ENCODE results near the gene ZNF783. TPM values are rescaled to one million over a fixed set of nuclear protein-coding genes. Genes with fewer than 3 reads are reported as not detected.

ZNF783 gene
- total and polyA plus RNA-seq, 9 of the 15 experiments (the other 6 are each of a cell fraction or from before 2014, with no cell fraction given), result 0.66 to 11.2 (median 5.4) TPM

- no peak for FAIRE-seq
- no peak for ATAC-seq
- WGBS (ENCODE audit: insufficient coverage, low coverage, missing lambda C conversion rate), result 62% methylated on average over 4 of the region's 4 CpGs
- Histone ChIP-seq H3K27me3 (ENCODE audit: control insufficient read depth in 2 of 2, insufficient read depth in 2 of 2, low read length in 2 of 2) (no peaks in the 10 kb centered on the region), H3K9ac (ENCODE audit: insufficient read depth in 1 of 2, low read depth in 2 of 2, low read length in 2 of 2) (peak overlapping the region in 1 of 2 experiments; percentile 60; a peak in 1 of 4 replicates), H3K4me2 (ENCODE audit: insufficient read depth, low read length) (no peak overlapping the region), H3K9me3 (replicated peaks; ENCODE audit: control insufficient read depth, insufficient read depth, low read depth, low read length) (no peaks in the 10 kb centered on the region), H3K36me3 (ENCODE audit: control insufficient read depth, insufficient read depth, low read length) (peaks cover 39% of the 10 kb centered on the region), H3K27ac (ENCODE audit: extremely low read depth, low read depth, low read length) (no peak overlapping the region), H3K4me1 (replicated peaks in 1 of 2; ENCODE audit: control insufficient read depth in 2 of 2, insufficient read depth in 2 of 2, low read length in 2 of 2) (peaks cover 3% of the 10 kb centered on the region in 2 experiments; a peak in 2 of 5 replicates), H3K9me1 (ENCODE audit: control insufficient read depth, insufficient read depth, low read length) (no peaks in the 10 kb centered on the region), H2AFZ (ENCODE audit: low read depth, low read length) (no peak overlapping the region), H3K79me2 (ENCODE audit: control insufficient read depth, insufficient read depth, low read length) (no peaks in the 10 kb centered on the region), H3K4me3 (no peak overlapping the region), H4K20me1 (replicated peaks; ENCODE audit: control insufficient read depth, insufficient read depth, low read length) (no peaks in the 10 kb centered on the region)
- ChIA-PET POLR2A (interaction anchor here (0.6 to 1.3 kb wide), 2 partner anchors 23 to 218 kb away, joined by 3 read pairs; no protein-coding TSS in a partner anchor), CTCF (ENCODE audit: low intra/inter-chr PET ratio) (no interaction called here)
- TF ChIP-seq ZFX (CRISPR knock-in tag; IDR thresholded peaks at IDR 0.05) (peak; percentile 31; the same call in 1 of the 2 replicates), ZBTB49 (CRISPR knock-in tag; IDR thresholded peaks at IDR 0.05; ENCODE audit: borderline replicate concordance) (no peak), ZNF384 (IDR thresholded peaks at IDR 0.05; ENCODE audit: low read depth, low read length) (no peak), ETV1 (tag; conservative IDR thresholded peaks at IDR 0.05; ENCODE audit: low read depth) (no peak)
- intact Hi-C loops (cut with micrococcal nuclease) (no loop called here), in situ Hi-C loops (cut with MboI) (no loop called here)
- no TSS peak for BruUV-seq (replicated peaks)
- no peak for DNase-seq (ENCODE audit: extremely low read depth in 1 of 4, low spot score in 3 of 4)
Measured at GRCh38 chr7:149256568-149256967, 5.4 kb upstream of the ZNF783 start.
